Testis (tissue), 2 donors: Measurements from ENCODE around the gene NDUFA8.
A peak's percentile ranks its signal among the peaks of the same experiment; 100 is the strongest.

Experiments
- CTCF ChIP-seq, 3 experiments: fragments of 450-650 bp in 2 of 3; fragments of 200-600 bp in 1 of 3; sonication (generic) in 1 of 3; IDR thresholded peaks; one replicate each; pipeline ENCODE4 v1.5.1; 2016 to 2019; ENCODE audit warnings: antibody characterized with exemption in 3 of 3, mild to moderate bottlenecking in 2 of 3, moderate library complexity in 1 of 3
- POLR2A ChIP-seq: fragments of 450-650 bp; IDR thresholded peaks from one replicate; pipeline ENCODE4 v1.6.1; 2017; ENCODE audit warnings: antibody characterized with exemption, mild to moderate bottlenecking, moderate library complexity

GRCh38 chr9:122125158-122125508, 34.4 kb downstream of the NDUFA8 start:
- TF ChIP-seq POLR2A (no peak), CTCF (IDR thresholded peaks at IDR 0.05) (peak; percentile 86 to 87 (median 86))
